IPS-NIHi7 (cell line): ENCODE measurements around the gene MAP2K5.
A peak's percentile ranks its signal among the peaks of the same experiment; 100 is the strongest.

Source experiments
- DNase-seq: peaks from one replicate; pipeline ENCODE4 v3.0.0; 2012; ENCODE audit warnings: mixed read lengths; ENCODE audit errors: extremely low spot score

MAP2K5 gene

GRCh38 chr15:67559576-67559975 lies 17.1 kb downstream of the MAP2K5 start:
- no peak for DNase-seq

GRCh38 chr15:67560320-67560719 lies 17.8 kb downstream of the MAP2K5 start:
- DNase-seq = no peak

DNA sequence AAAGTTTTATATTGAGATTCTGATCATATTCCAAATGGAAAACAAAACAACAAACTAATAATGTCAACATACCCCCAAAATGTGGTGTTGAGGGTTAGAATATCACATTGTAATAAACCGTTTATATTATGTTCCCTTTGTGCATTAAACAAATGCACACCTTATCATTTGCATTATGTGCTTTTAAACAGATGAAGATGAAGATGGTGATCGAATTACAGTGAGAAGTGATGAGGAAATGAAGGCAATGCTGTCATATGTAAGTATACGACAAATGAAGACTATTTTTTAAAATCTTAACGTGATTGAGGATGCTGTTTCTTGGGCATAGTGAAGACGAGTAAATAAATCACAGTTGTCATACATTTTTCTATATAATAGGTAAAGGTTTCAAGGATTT lies 20.6 kb downstream of the MAP2K5 start:
- DNase-seq = no peak

DNA sequence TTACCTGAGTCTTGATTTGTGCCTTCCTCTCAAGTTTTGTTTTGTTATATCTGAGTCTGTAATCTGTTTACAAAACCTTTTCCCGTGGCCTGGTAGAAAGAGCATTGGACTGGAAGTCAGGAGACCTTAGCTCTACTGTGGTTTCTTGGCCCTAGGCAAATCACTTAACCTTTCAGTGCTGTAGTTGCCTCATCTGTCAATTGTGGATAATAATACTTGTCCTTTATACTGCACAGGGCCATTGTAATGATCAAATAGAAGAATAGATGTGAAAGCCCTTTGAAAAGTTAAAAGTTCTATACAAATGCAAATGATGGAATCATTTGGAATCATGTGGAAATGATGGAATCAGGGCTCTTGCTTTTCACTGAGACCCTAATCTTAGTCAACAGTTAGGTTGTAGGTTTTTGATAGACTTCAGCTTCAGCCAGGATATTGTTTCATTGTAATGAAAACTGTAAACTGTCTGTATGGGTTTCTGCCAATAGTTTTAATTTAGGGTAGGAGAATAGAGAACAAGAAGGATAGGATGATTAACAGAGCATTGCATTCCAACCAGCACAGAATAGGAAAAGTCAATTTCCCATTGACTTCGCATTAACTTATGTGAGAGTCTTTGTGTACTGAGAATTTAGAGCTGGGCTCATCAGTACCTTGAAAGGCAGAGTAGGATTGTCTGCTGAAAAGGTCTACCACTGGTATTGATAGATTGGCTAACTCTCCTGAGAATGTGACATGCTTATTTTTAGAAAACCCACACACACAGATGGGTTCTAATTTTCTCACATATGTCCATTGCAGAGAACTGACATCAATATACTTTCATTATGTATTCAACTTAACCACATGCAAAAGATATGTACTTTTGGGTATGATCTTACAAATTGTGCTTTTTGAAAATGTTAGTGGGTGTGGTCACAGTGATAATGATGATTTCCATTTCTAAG lies 21.8 kb downstream of the MAP2K5 start:
- DNase-seq = no peak

GRCh38 chr15:67564968-67565345 lies 22.5 kb downstream of the MAP2K5 start:
- DNase-seq = no peak

DNA sequence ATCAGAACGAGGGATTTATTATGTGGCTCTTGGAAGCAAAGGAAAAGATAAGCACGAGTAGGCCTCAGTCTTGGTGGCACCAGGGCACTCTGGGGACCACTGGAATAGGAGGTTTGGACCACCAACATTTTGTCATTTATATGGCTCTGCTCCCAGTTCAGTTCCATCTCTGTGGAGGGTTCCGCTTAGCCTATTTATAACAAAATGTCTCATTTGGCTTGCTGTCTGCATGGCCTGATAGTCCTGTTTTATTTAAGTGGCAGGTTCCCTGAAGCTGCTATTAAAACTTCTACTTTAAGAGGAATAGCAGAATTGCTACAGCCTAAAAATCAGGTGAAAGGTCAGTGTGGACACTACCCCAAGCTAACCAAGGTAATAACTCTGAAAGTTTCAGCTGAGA lies 27.2 kb downstream of the MAP2K5 start:
- DNase-seq = no peak

GRCh38 chr15:67570875-67571647 lies 28.6 kb downstream of the MAP2K5 start:
- DNase-seq = no peak

GRCh38 chr15:67571648-67572415 lies 29.3 kb downstream of the MAP2K5 start:
- peak; percentile 18 for DNase-seq

- no peak for DNase-seq
Observed at GRCh38 chr15:67573194-67573593, 30.7 kb downstream of the MAP2K5 start.

DNA sequence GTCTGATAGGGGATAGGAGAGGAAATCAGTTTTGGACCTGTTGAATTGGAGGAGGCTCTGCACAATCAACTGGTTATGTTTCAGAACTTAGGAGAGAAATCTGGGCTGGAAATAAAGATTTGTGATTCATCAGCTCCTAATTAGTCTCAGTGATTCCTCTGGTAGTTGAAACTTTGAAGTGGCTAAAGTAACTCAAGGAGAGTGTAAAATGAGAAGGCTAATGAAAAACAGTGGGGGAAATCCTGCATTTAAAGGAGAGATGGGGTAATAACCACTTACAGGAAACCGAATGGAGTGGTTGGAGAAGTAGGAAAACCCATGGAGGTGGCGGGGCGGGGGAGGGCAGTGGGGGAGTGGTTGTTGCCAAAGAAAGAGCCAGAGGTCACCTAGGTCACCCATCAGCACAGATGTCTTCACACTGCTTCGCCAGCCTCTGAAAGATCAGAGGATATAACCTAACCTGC lies 32.6 kb downstream of the MAP2K5 start:
- peak; percentile 26 for DNase-seq

GRCh38 chr15:67578020-67578600 lies 35.6 kb downstream of the MAP2K5 start:
- DNase-seq = no peak

- no peak for DNase-seq
Observed at GRCh38 chr15:67579164-67579563, 36.7 kb downstream of the MAP2K5 start.

DNA sequence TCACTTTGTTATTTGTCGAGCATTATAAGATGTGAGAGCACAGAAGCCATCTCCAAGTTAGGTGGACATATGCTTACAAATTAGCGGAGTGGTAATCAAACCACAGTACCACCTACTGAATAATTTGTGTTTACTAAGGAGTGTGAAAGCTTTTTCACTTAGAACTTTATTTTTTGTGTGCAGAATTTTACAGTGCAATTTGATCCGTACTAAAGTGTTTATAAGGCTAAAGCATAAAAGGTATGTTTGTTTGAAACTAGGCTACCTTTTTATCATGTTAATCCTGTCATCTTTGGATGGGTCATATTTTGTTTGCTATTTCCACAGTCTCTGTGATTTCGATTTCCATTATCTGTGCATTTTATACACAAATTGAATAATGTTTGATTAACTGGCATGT lies 37.5 kb downstream of the MAP2K5 start:
- no peak for DNase-seq

GRCh38 chr15:67584157-67584556 lies 41.7 kb downstream of the MAP2K5 start:
- no peak for DNase-seq

DNA sequence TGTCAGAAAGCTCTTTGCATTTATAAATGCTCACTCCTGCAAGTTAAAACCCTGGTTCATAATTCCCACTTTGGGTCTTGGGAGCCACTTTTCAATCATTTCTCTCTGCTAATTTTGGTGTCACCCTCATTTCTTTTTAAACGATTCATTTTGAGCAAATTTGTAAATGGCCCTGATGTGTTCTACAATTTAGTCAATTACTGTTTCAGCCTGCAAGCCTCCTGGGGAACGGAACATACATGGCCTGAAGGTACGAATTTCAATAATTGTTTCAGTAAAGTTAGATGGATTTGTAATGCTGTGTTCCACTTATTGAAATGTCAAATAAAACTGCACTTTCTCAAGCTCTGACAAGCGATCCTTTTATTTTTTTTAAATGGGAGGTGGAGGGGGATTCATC lies 43.2 kb downstream of the MAP2K5 start:
- no peak for DNase-seq

- DNase-seq = no peak
Observed at GRCh38 chr15:67587331-67587730, 44.8 kb downstream of the MAP2K5 start.

- no peak for DNase-seq
Observed at GRCh38 chr15:67587754-67588153, 45.3 kb downstream of the MAP2K5 start.

- no peak for DNase-seq
Observed at GRCh38 chr15:67590191-67590590, 47.7 kb downstream of the MAP2K5 start.

DNA sequence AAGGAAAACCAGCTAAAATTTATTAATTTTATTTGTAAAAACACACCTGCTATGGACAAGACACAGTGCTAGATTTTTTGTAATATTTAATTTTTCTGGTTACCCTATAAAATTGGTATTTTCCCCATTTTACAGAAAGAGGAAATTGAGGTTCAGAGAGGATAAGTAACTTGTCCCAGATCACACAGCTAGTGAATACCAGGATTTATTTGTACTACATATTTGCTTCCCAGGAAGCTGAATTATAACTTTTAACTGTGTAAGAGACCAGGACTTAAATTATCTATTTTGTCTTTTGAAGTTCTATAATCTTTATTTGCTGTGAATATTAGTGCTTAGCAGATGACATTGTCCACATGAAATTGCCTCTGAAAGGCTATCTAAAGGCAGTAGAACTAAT lies 49.7 kb downstream of the MAP2K5 start:
- no peak for DNase-seq

- no peak for DNase-seq
Observed at GRCh38 chr15:67593562-67593961, 51.1 kb downstream of the MAP2K5 start.

DNA sequence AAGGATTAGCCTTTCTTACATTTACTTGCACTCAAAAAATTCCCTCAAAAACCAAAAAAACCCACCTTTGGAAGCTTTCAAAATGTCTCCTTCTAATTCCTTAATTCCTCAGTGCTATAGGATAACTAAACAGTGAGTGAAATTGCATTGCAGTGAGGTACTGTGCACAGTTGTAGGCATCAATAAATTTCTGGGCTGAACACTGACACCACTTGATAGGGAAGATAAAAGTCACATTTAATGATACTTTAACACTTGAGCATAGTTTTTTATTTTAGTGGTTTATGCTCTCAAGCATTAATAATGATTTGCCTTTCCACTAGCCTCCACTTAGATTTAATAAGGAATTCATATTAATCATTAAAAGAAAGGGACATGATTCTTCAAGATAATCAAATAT lies 52.3 kb downstream of the MAP2K5 start:
- DNase-seq = no peak

DNA sequence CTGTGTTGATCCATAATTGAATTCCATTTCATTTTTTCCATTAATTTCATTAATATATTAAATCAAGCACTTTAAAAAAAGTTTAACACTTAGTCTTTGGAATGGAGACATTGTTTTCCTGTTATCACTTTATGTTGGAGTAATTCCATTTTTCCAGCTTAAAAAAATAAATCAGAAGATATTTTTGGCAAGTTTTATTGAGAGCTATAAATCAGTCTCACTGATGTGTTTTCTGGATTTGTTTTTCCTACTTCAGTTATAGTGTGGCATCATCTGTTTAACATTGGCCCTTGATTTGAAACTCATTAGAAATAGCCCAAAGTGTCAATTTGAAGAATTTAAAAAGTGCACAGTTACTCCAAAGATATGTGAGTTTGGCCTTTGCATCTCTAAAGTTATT lies 53.1 kb downstream of the MAP2K5 start:
- no peak for DNase-seq
